BE2C (cell line): ENCODE results near the gene EIF4A3.

Source experiments
- DNase-seq: peaks from one replicate; pipeline ENCODE4 v3.0.0-alpha.2; 2020
- H3K27me3 ChIP-seq: fragments of 250-450 bp; sonication (Bioruptor Pico); 2 replicates; pipeline ENCODE4 v1.5.1; 2020; ENCODE audit warnings: mild to moderate bottlenecking
- H3K36me3 ChIP-seq: fragments of 250-450 bp; sonication (Bioruptor Pico); 2 replicates; pipeline ENCODE4 v1.5.1; 2020; ENCODE audit warnings: mild to moderate bottlenecking
- H3K4me1 ChIP-seq: fragments of 250-450 bp; sonication (Bioruptor Pico); 2 replicates; pipeline ENCODE4 v1.5.1; 2020
- H3K4me3 ChIP-seq: 2 replicates; pipeline ENCODE4 v1.5.1; 2011; ENCODE audit warnings: low read depth, low read length
- H3K9me3 ChIP-seq: fragments of 250-450 bp; sonication (Bioruptor Pico); 2 replicates; pipeline ENCODE4 v1.5.1; 2020
- TF ChIP-seq, protein P1 (sequence below): IDR thresholded peaks from 2 replicates; pipeline ENCODE4 v1.5.1; 2012; ENCODE audit warnings: mild to moderate bottlenecking, low read depth, low read length

Gene EIF4A3

DNA sequence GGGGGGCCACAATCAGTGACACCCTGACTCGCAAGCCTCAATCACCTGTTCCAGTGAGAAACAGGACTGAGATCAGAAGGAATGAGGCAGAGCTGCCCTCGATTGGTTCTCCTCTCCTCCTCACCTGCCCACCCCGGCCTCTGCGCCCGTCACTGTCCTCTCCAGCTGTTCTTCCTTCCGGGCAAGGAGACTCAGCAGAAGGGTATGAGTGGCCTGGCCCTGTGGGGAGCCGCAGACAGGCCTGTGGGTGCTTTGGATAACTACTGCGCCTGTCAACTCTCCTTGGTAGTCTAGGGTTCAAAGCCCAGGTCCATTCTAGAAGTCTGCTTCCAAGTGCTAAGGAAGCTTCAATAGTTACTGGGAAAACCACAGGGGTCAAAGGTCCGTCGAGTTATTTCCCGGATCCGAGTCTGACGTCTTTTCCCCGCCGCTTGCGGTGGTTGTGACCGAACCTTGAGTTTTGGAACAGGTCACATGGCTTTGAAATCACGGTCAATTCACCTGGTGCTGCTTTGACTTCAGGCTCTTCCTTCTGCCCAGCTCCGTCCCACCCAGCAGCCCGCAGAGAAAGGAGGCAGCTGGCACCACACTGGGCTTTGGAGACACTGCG is 31.2 kb upstream of the EIF4A3 start:
- no peaks in the 10 kb centered on the region for H3K4me1 ChIP-seq
- H3K9me3 ChIP-seq = no peaks in the 10 kb centered on the region
- H3K4me3 ChIP-seq = no peak overlapping the region
- TF ChIP-seq, protein P1, sequence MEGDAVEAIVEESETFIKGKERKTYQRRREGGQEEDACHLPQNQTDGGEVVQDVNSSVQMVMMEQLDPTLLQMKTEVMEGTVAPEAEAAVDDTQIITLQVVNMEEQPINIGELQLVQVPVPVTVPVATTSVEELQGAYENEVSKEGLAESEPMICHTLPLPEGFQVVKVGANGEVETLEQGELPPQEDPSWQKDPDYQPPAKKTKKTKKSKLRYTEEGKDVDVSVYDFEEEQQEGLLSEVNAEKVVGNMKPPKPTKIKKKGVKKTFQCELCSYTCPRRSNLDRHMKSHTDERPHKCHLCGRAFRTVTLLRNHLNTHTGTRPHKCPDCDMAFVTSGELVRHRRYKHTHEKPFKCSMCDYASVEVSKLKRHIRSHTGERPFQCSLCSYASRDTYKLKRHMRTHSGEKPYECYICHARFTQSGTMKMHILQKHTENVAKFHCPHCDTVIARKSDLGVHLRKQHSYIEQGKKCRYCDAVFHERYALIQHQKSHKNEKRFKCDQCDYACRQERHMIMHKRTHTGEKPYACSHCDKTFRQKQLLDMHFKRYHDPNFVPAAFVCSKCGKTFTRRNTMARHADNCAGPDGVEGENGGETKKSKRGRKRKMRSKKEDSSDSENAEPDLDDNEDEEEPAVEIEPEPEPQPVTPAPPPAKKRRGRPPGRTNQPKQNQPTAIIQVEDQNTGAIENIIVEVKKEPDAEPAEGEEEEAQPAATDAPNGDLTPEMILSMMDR = no peak
- no peaks in the 10 kb centered on the region for H3K36me3 ChIP-seq
- DNase-seq = no peak
- no peaks in the 10 kb centered on the region for H3K27me3 ChIP-seq

DNA sequence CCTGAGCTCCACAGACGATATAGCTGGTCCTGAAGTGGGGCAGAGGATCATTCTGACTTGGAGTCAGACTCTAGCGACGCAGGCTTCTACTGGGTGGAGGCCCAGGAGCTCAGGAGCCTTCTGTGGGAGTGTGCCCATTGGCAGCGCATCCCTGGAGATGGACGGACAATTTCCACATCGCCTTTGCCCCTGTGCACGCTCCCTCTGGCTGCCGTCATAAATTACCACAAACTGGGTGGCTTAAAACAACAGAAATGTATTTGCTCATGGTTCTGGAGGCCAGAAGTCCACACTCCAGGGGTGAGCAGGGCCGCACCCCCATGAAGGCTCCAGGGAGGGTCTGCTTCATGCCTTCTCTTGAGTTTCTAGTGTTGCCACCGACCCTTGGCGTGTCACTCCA is 29.8 kb upstream of the EIF4A3 start:
- no peak for DNase-seq
- no peaks in the 10 kb centered on the region for H3K4me1 ChIP-seq
- TF ChIP-seq, protein P1 = no peak
- H3K27me3 ChIP-seq = no peaks in the 10 kb centered on the region
- H3K36me3 ChIP-seq = no peaks in the 10 kb centered on the region
- H3K9me3 ChIP-seq = no peaks in the 10 kb centered on the region
- H3K4me3 ChIP-seq = no peak overlapping the region

DNA sequence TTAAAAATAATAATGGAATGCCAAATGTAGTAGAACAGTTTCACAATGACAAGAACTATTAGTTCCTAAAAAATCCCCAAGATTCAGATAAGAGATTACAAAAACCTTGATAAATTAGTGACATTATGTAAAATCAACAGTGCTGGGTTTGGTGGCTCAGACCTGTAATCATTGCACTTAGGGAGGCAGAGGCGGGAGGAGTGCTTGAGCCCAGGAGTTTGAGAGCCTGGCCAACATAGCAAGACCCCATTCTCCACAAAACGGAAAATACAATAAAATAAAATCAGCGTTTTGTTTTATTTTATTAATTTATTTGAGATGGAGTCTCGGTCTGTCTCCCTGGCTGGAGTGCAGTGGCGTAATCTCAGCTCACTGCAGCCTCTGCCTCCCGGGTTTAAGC is 27.0 kb upstream of the EIF4A3 start:
- no peaks in the 10 kb centered on the region for H3K36me3 ChIP-seq
- TF ChIP-seq, protein P1 = no peak
- H3K4me1 ChIP-seq = no peaks in the 10 kb centered on the region
- DNase-seq = no peak
- H3K27me3 ChIP-seq = no peaks in the 10 kb centered on the region
- no peaks in the 10 kb centered on the region; the same call in 1 of the 2 replicates for H3K9me3 ChIP-seq
- H3K4me3 ChIP-seq = no peak overlapping the region

DNA sequence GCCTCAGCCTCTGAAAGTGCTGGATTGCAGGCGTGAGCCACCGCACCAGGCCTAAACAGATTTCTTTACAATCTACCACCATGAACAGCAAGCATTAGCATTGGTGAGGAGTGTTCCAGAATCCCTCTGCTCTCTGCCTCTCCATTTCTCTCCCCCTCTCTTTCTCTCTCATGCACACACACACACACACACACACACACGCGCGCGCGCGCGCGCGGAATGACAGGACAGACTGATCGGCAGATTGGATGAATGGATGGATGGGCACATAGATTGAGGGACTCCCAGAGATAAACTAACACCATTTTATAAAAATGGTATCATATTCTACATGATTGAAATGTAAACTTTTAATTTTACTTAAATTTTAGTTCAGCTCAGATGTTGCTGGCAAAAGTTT is 26.2 kb upstream of the EIF4A3 start:
- Histone ChIP-seq H3K27me3 (no peaks in the 10 kb centered on the region), H3K4me1 (no peaks in the 10 kb centered on the region), H3K9me3 (no peaks in the 10 kb centered on the region; the same call in 1 of the 2 replicates), H3K4me3 (no peak overlapping the region), H3K36me3 (no peaks in the 10 kb centered on the region)
- DNase-seq = no peak
- TF ChIP-seq, protein P1 = no peak

GRCh38 chr17:80171681-80172080 is 24.8 kb upstream of the EIF4A3 start:
- DNase-seq = no peak
- TF ChIP-seq, protein P1 = no peak
- H3K4me3 ChIP-seq = no peak overlapping the region
- H3K9me3 ChIP-seq = no peaks in the 10 kb centered on the region; the same call in 1 of the 2 replicates
- no peaks in the 10 kb centered on the region for H3K36me3 ChIP-seq
- no peaks in the 10 kb centered on the region for H3K4me1 ChIP-seq
- H3K27me3 ChIP-seq = no peaks in the 10 kb centered on the region

GRCh38 chr17:80169784-80170500 is 23.0 kb upstream of the EIF4A3 start, which contains the start of gene CARD14:
Gene CARD14 (plus strand): TSS chr17:80170030. CDS start chr17:80181439, 11,409 bp downstream.
- DNase-seq = no peak
- H3K36me3 ChIP-seq = no peaks in the 10 kb centered on the region

More at GRCh38 chr17:80169784-80170500, 23.0 kb upstream of the EIF4A3 start, which contains the start of gene CARD14:
- Histone ChIP-seq H3K9me3 (no peaks in the 10 kb centered on the region; the same call in 1 of the 2 replicates), H3K27me3 (no peaks in the 10 kb centered on the region), H3K4me1 (no peaks in the 10 kb centered on the region), H3K4me3 (no peak within 1 kb of the TSS)
- TF ChIP-seq, protein P1 = no peak
